Middle frontal gyrus (tissue), 1 donor: ENCODE measurements around the gene ACHE.
"Not testable (repeated sequence)": the region's sequence is repeated elsewhere in the genome, so short reads cannot be mapped to it uniquely, and the experiment has no call there.

Experiments used
- DNase-seq: peaks from one replicate; pipeline ENCODE4 v3.0.0-alpha.2; 2015; ENCODE audit warnings: low spot score; ENCODE audit errors: extremely low spot score

ACHE gene

GRCh38 chr7:100864263-100864845 lies 31.3 kb downstream of the ACHE start:
- DNase-seq, result no peak

DNA sequence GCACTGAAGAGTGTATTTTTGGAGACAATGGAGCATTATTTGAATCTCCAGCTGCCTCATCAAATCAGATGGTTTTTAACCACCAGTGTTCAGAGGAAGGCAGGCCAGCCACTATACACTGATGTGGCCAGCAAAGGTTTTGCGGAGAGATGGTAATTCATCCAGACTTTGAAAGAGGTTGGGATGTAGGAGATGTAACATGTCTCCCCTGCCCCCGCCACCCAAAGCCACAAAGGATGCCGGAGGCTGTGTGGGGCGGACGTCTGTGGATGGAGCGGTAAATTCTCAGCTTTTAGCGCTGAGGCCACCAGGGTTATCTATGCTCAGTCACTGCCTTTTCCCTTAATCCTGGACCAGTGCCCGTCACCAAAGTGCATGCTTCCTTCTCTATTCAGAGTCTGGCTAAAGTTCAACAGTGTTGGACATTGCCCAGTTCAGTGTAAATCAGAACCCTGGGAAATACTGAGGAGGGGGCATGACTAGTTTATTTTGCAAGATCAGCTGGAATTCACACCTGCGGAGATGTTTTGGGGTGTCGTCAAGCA lies 32.2 kb downstream of the ACHE start:
- DNase-seq, result no peak

DNA sequence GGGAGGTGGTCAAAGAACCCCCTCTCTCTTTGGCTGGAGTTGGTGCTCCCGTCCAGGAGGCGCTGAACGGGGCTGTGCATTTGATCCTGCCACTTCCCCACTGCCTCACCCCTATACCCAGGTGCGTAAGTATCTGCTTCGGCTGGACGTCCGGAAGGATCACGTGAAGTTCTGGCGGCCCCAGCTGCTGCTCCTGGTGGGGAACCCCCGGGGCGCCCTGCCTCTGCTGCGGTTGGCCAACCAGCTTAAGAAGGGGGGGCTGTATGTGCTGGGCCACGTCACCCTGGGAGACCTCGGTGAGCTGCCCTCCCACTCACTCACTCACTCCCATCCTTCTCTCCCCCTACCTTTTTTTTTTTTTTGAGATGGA lies 34.1 kb downstream of the ACHE start:
- DNase-seq, result no peak

DNA sequence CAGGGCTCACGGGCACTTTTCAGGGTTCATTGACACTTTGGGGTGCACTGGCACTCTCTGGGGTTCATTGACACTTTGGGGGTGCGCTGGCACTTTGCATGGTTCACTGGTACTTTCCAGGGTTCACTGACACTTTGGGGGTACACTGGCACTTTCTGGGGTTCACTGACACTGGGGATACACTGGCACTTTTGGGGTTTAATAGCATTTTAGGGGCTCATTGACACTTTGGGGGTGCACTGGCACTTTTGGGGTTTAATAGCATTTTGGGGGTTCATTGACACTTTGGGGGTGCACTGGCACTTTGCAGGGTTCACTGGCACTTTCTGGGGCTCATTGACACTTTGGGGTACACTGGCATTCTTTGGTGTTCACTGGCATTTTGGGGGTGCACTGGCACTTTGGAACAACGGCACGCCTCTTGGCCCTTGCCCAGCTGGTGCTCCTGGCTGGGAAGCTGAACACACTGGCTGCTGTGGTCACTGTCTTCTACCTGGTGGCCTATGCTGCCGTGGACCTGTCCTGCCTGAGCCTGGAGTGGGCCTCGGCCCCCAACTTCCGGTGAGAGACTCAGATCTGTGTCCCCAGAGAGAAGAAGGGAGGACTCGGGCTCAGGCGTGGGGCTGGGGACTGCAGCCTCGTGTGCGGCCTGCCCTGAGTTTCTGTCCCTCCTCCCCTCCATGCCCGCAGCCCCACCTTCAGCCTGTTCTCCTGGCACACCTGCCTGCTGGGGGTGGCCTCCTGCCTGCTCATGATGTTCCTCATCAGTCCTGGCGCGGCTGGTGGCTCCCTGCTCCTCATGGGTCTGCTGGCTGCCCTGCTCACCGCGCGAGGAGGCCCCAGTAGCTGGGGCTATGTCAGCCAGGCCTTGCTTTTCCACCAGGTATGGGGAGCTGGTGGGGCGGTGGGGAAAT lies 34.7 kb downstream of the ACHE start:
- DNase-seq, result no peak

DNA sequence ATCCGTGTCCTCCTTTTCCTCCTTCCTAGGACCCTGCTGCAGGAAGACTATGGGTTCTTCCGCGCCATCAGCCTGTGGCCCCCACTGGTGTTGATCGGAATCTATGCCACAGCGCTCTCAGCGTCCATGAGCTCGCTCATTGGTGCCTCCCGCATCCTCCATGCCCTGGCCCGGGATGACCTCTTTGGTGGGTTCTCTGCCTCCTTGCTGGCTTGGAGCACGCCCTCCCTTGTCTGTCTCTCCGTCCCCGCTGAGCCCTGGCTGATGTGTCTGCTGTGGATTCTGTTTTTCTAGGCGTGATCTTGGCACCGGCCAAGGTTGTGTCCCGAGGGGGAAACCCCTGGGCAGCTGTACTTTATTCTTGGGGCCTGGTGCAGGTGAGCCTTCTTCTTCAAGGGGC lies 35.8 kb downstream of the ACHE start:
- no peak for DNase-seq

GRCh38 chr7:100856871-100857282 lies 38.8 kb downstream of the ACHE start:
- DNase-seq, result no peak

- no peak for DNase-seq
Measured at GRCh38 chr7:100855515-100855914, 40.2 kb downstream of the ACHE start.

- not testable (repeated sequence) for DNase-seq
Measured at GRCh38 chr7:100854899-100855298, 40.8 kb downstream of the ACHE start.

DNA sequence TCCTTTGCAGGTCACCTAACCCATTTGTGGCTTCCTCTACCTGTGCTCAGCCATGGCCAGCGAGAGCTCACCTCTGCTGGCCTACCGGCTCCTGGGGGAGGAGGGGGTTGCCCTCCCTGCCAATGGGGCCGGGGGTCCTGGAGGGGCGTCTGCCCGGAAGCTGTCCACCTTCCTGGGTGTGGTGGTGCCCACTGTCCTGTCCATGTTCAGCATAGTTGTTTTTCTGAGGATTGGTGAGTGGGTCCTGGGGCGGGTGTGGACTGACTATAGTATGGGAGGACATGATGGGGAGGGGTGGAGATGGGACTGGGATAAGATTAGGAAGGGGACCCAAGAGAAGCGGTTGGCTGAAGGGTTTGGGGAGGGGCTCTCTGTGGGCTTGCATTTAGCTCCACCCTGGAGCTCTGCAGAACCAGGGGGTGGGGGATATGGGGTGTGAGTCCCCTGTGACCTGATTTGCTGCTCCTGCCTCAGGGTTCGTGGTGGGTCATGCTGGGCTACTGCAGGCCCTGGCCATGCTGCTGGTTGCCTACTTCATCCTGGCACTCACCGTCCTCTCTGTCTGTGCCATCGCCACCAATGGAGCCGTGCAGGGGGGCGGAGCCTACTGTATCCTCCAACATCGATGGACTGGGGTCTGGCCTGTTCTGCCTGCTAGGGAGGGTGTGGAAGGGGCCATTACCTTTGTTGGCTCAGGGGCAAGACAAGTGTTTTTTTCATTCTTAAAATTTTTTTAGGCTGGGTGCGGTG lies 41.4 kb downstream of the ACHE start:
- no peak for DNase-seq

- DNase-seq, result peak; percentile 79
Measured at GRCh38 chr7:100852048-100852872, 43.4 kb downstream of the ACHE start, which contains the start of gene SLC12A9. TSS of gene SLC12A9 (plus strand) at chr7:100852713. CDS start at chr7:100854198, 1,485 bp downstream.

DNA sequence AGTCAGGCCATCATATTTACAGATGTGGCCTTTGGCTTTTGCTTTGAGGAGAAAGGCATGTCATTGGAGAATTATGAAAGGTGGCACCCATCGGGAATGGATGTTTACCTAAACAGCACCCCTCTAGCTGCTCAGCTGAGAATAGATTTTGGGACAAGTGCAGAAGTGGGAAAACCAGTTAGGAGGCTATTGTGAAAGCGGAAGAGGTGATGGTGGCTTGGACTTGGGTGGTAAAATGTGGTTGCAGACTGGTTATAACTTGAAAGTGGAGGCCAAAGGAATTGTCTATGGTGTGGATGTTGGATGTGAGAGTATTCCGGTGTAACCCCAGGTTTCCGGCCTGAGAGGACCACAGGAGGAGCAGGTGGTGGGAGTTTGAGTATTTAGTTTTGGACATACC lies 48.3 kb downstream of the ACHE start:
- no peak for DNase-seq

DNA sequence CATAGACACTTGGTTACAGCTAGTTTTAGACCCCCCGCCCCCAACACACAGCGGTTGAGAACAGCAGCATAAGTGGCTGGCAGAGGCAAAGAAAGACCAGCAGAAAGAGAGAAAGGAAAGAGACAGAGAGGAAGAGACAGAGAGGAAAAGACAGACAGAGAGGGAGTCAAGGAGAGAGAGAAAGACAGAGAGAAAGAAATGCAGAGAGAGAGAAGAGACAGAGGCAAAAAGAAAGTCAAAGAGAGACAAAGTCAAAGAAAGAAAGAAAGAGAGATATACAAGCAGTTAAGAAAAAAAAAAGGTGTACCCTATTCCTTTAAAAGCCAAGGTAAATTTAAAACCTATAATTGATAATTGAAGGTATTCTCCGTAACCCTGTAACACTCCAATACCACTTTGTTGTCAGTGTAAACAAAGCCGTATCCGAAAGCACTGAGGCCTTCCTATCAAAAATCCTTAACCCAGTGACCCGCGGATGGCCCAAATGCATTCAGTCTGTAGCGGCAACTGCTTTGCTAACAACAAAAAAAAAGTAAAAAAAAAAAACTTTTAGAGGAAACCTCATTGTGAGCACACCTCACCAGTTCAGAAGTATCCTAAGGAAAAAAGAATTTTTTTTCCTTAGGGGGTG lies 55.1 kb downstream of the ACHE start:
- DNase-seq, result no peak
